BLaER1 (cell line): ENCODE measurements around the gene DDX31.
A peak's percentile ranks its signal among the peaks of the same experiment; 100 is the strongest.
"Not testable (repeated sequence)": the region's sequence is repeated elsewhere in the genome, so short reads cannot be mapped to it uniquely, and the experiment has no call there.

ENCODE experiments used
- H3K27ac ChIP-seq: shearing (Covaris generic); formaldehyde crosslinking; 2 replicates; pipeline ENCODE4 v1.8.1; 2022
- H3K27me3 ChIP-seq: shearing (Covaris generic); formaldehyde crosslinking; 2 replicates; pipeline ENCODE4 v1.8.1; 2022
- H3K36me3 ChIP-seq: shearing (Covaris generic); formaldehyde crosslinking; 2 replicates; pipeline ENCODE4 v1.8.1; 2022
- H3K4me1 ChIP-seq: shearing (Covaris generic); formaldehyde crosslinking; 2 replicates; pipeline ENCODE4 v1.8.1; 2022
- H3K4me2 ChIP-seq: shearing (Covaris generic); formaldehyde crosslinking; 2 replicates; pipeline ENCODE4 v1.8.1; 2022
- H3K4me3 ChIP-seq: shearing (Covaris generic); formaldehyde crosslinking; 2 replicates; pipeline ENCODE4 v1.8.1; 2022
- H3K9ac ChIP-seq: shearing (Covaris generic); formaldehyde crosslinking; 2 replicates; pipeline ENCODE4 v1.8.1; 2022
- H3K9me3 ChIP-seq: shearing (Covaris generic); formaldehyde crosslinking; 2 replicates; pipeline ENCODE4 v1.8.1; 2022
- H4K20me1 ChIP-seq: shearing (Covaris generic); formaldehyde crosslinking; 2 replicates; pipeline ENCODE4 v1.8.1; 2022
- Cebpa-rat ChIP-seq: shearing (Covaris generic); IDR thresholded peaks from 2 replicates; pipeline ENCODE4 v1.8.1; 2022

The DDX31 gene

GRCh38 chr9:132669698-132670456, at the start of gene DDX31:
DDX31 (minus strand) TSS chr9:132669983; CDS start chr9:132669934, 49 bp downstream.
- no peak for TF ChIP-seq Cebpa-rat
- H3K4me3 ChIP-seq: peak within 1 kb of the TSS; percentile 94
- peaks cover 65% of the 10 kb centered on the region for H4K20me1 ChIP-seq

GRCh38 chr9:132718381-132718928, 48.7 kb upstream of the DDX31 start:
- H3K27ac ChIP-seq, H3K36me3 ChIP-seq, H3K27me3 ChIP-seq, H3K9me3 ChIP-seq, H3K4me1 ChIP-seq, H4K20me1 ChIP-seq, H3K9ac ChIP-seq, H3K4me3 ChIP-seq: not testable (repeated sequence)
- peak overlapping the region; percentile 22; the same call in 1 of the 2 replicates for H3K4me2 ChIP-seq

More at GRCh38 chr9:132669698-132670456, at the start of gene DDX31:
- H3K27me3 ChIP-seq: no peaks in the 10 kb centered on the region
- H3K4me1 ChIP-seq: peaks cover 40% of the 10 kb centered on the region
- no peaks in the 10 kb centered on the region for H3K9me3 ChIP-seq
- peaks cover 23% of the 10 kb centered on the region for H3K36me3 ChIP-seq
- H3K27ac ChIP-seq: peak within 1 kb of the TSS; percentile 97
- peak within 1 kb of the TSS; percentile 97 for H3K9ac ChIP-seq
- peak within 1 kb of the TSS; percentile 95 for H3K4me2 ChIP-seq

- H3K36me3 ChIP-seq: no peaks in the 10 kb centered on the region
- no peaks in the 10 kb centered on the region for H3K27me3 ChIP-seq
- H3K4me1 ChIP-seq: 0 out of 2 replicates have a peak, but pooled peaks cover 6% of the 10 kb centered on the region
- TF ChIP-seq Cebpa-rat: no peak
- no peak overlapping the region for H3K4me2 ChIP-seq
- no peak overlapping the region for H3K4me3 ChIP-seq
- no peak overlapping the region for H3K27ac ChIP-seq
- no peaks in the 10 kb centered on the region for H3K9me3 ChIP-seq
- H4K20me1 ChIP-seq: no peaks in the 10 kb centered on the region
- no peak overlapping the region for H3K9ac ChIP-seq
Measured at GRCh38 chr9:132717326-132717945, 47.7 kb upstream of the DDX31 start.

GRCh38 chr9:132716007-132716406, 46.2 kb upstream of the DDX31 start:
- no peak overlapping the region for H3K27ac ChIP-seq
- no peaks in the 10 kb centered on the region for H3K27me3 ChIP-seq
- H3K9me3 ChIP-seq: no peaks in the 10 kb centered on the region
- H4K20me1 ChIP-seq: no peaks in the 10 kb centered on the region
- no peak for TF ChIP-seq Cebpa-rat
- H3K9ac ChIP-seq: no peak overlapping the region
- 0 out of 2 replicates have a peak, but pooled peaks cover 6% of the 10 kb centered on the region for H3K4me1 ChIP-seq
- H3K36me3 ChIP-seq: no peaks in the 10 kb centered on the region
- H3K4me3 ChIP-seq: no peak overlapping the region
- H3K4me2 ChIP-seq: no peak overlapping the region

- Histone ChIP-seq H4K20me1 (no peaks in the 10 kb centered on the region), H3K27me3 (no peaks in the 10 kb centered on the region), H3K27ac (no peak overlapping the region), H3K4me2 (no peak overlapping the region), H3K4me1 (no peaks in the 10 kb centered on the region), H3K9ac (no peak overlapping the region), H3K4me3 (no peak overlapping the region), H3K9me3 (no peaks in the 10 kb centered on the region), H3K36me3 (no peaks in the 10 kb centered on the region)
- no peak for TF ChIP-seq Cebpa-rat
Measured at GRCh38 chr9:132712753-132713152, 43.0 kb upstream of the DDX31 start.

GRCh38 chr9:132711846-132712245, 42.1 kb upstream of the DDX31 start:
- Histone ChIP-seq H3K9me3 (no peaks in the 10 kb centered on the region), H3K4me1 (no peaks in the 10 kb centered on the region), H4K20me1 (no peaks in the 10 kb centered on the region), H3K36me3 (no peaks in the 10 kb centered on the region), H3K27ac (no peak overlapping the region), H3K9ac (no peak overlapping the region), H3K4me3 (no peak overlapping the region), H3K4me2 (no peak overlapping the region), H3K27me3 (no peaks in the 10 kb centered on the region)
- TF ChIP-seq Cebpa-rat: no peak

GRCh38 chr9:132711152-132711551, 41.4 kb upstream of the DDX31 start:
- not testable (repeated sequence) for H4K20me1 ChIP-seq, H3K4me2 ChIP-seq, H3K4me1 ChIP-seq, H3K27ac ChIP-seq, H3K4me3 ChIP-seq, H3K9ac ChIP-seq, H3K9me3 ChIP-seq, H3K36me3 ChIP-seq, H3K27me3 ChIP-seq

- no peaks in the 10 kb centered on the region for H3K9me3 ChIP-seq
- H3K9ac ChIP-seq: no peak overlapping the region
- no peaks in the 10 kb centered on the region for H4K20me1 ChIP-seq
- no peaks in the 10 kb centered on the region for H3K36me3 ChIP-seq
- no peaks in the 10 kb centered on the region for H3K27me3 ChIP-seq
- TF ChIP-seq Cebpa-rat: no peak
- no peak overlapping the region for H3K27ac ChIP-seq
- no peak overlapping the region for H3K4me3 ChIP-seq
- no peak overlapping the region for H3K4me2 ChIP-seq
- H3K4me1 ChIP-seq: no peaks in the 10 kb centered on the region
Measured at GRCh38 chr9:132710333-132710732, 40.5 kb upstream of the DDX31 start.

- Histone ChIP-seq H3K27me3 (no peaks in the 10 kb centered on the region), H3K9me3 (peaks cover under 1% of the 10 kb centered on the region; the same call in 1 of the 2 replicates), H3K9ac (no peak overlapping the region), H4K20me1 (no peaks in the 10 kb centered on the region), H3K4me1 (no peaks in the 10 kb centered on the region), H3K4me3 (no peak overlapping the region), H3K27ac (no peak overlapping the region), H3K4me2 (no peak overlapping the region), H3K36me3 (no peaks in the 10 kb centered on the region)
- no peak for TF ChIP-seq Cebpa-rat
Measured at GRCh38 chr9:132708769-132709430, 39.1 kb upstream of the DDX31 start.

- Histone ChIP-seq H3K9ac (no peak overlapping the region), H3K4me3 (no peak overlapping the region), H3K36me3 (no peaks in the 10 kb centered on the region), H3K4me2 (no peak overlapping the region), H3K27me3 (no peaks in the 10 kb centered on the region), H3K4me1 (no peaks in the 10 kb centered on the region), H3K27ac (no peak overlapping the region), H4K20me1 (no peaks in the 10 kb centered on the region), H3K9me3 (peaks cover 7% of the 10 kb centered on the region)
- TF ChIP-seq Cebpa-rat: no peak
Measured at GRCh38 chr9:132708239-132708638, 38.5 kb upstream of the DDX31 start.
